GM10248 (cell line): ENCODE measurements around the gene TMEM63A.
A peak's percentile ranks its signal among the peaks of the same experiment; 100 is the strongest.

Experiments
- CTCF ChIA-PET: fragments of 300-600 bp; sonication (Branson Sonifier 250); formaldehyde crosslinking; extraction: SDS; loops from one replicate; lab custom pipeline; 2021; ENCODE audit warnings: antibody characterized with exemption; lab: Yijun Ruan, JAX
- POLR2A ChIA-PET: fragments of 350-650 bp; sonication (Branson Sonifier 250); formaldehyde crosslinking; extraction: SDS; loops from one replicate; lab custom pipeline; 2020; ENCODE audit warnings: antibody characterized with exemption; lab: Yijun Ruan, JAX
- DNase-seq: peaks from one replicate; pipeline ENCODE4 v3.0.0; 2012; ENCODE audit errors: extremely low spot score
- TF ChIP-seq, protein P1 (sequence below): IDR thresholded peaks from 2 replicates; pipeline ENCODE4 v1.5.1; 2012; ENCODE audit warnings: mild to moderate bottlenecking, low read depth; ENCODE audit errors: extremely low read depth, missing control alignments, control extremely low read depth

Gene TMEM63A

DNA sequence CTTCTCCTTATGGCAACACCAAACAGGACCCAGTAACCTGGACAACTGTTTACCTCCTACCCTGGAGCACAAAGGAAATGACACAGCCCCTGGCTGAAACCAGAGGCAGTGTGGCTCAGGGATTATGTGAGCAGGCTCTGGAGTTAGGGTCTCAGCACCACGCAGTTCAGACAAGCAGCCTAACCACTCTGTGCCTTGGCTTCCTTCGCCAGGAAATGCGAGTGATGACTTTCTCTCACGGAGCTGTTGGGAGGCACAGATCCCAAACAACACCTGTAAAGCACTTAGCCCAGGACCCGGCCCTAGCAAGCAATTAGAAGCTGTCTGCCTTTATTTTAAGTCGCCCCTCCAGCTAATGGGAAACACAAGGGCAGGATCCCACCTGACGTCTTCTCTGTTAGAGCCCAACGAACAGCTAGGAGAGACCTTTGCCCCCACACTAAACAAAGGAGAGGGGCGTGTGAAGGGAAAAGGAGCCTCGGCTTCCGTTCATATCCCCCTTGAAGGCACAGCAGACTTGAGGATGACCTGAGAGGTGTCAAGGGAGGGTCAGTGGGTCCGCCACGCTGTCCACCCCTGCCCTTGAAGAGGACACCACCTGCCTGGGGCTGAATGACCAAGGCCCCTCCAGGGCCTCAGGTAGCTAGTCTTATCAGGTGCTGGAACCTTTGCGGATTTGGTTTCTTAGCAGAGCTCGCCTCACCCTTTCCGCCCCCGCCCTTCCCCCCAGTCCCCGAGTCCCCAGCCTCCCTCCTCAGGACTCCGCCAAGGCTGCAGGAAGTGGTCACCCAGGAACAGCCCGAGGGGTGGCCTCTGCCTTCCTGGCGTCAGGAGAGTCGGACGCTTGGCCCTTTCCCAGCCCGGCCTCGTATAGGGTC lies 860 bp downstream of the TMEM63A start:
- ChIA-PET CTCF (interaction anchor here (1.0 to 4.6 kb wide), 10 partner anchors 8 to 413 kb away, joined by 3 to 34 read pairs (median 4); partner anchors contain the start of gene LEFTY1), POLR2A (no interaction called here)
- DNase-seq = peak; percentile 61
- TF ChIP-seq, protein P1, sequence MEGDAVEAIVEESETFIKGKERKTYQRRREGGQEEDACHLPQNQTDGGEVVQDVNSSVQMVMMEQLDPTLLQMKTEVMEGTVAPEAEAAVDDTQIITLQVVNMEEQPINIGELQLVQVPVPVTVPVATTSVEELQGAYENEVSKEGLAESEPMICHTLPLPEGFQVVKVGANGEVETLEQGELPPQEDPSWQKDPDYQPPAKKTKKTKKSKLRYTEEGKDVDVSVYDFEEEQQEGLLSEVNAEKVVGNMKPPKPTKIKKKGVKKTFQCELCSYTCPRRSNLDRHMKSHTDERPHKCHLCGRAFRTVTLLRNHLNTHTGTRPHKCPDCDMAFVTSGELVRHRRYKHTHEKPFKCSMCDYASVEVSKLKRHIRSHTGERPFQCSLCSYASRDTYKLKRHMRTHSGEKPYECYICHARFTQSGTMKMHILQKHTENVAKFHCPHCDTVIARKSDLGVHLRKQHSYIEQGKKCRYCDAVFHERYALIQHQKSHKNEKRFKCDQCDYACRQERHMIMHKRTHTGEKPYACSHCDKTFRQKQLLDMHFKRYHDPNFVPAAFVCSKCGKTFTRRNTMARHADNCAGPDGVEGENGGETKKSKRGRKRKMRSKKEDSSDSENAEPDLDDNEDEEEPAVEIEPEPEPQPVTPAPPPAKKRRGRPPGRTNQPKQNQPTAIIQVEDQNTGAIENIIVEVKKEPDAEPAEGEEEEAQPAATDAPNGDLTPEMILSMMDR = no peak

DNA sequence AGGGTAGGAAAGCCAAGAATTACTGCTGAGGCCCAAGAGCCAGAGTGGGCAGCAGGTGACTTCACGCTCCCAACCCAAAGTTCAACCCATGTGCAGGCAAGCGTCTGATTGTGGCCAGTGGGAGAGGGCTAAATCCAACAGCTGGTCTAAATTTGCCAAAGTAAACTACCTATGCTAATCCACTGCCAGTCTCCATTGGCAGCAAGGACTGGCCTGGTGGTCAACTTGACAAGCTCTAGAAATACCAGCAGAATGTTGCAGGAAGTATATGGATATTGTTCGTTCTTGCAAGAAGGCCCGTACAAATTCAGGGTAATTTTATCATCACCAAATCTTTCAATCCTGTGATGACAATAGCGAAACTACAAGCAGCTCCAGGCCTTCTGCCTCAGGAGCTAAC lies 1.5 kb downstream of the TMEM63A start:
- DNase-seq = no peak
- ChIA-PET POLR2A (no interaction called here), CTCF (interaction anchor here (1.2 to 4.6 kb wide), 7 partner anchors 8 to 413 kb away, joined by 3 to 34 read pairs (median 3); partner anchors contain the start of gene LEFTY1)
- TF ChIP-seq, protein P1 = no peak

DNA sequence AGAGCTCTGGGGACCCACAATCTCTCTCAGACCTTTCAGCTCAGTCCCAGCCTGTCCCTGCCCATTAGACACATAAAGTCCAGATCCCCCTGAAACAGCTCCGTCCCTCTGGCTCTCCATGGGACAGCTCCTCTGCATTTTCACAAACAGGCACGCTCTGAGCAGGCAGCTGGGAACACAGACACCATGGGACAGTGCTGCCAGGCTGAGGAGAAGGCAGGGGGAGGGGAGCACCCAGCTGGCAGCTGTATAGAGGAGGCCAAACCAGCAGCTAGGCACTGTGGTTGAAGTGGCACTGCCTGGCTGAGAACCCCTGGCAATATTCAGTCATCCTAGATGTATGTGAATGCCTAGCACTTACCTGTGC lies 2.0 kb downstream of the TMEM63A start:
- no peak for DNase-seq
- POLR2A ChIA-PET = no interaction called here
- TF ChIP-seq, protein P1 = no peak
- CTCF ChIA-PET = interaction anchor here (1.0 to 4.6 kb wide), 6 partner anchors 9 to 405 kb away, joined by 3 to 34 read pairs (median 8); partner anchors contain the start of genes LEFTY1 and SRP9

DNA sequence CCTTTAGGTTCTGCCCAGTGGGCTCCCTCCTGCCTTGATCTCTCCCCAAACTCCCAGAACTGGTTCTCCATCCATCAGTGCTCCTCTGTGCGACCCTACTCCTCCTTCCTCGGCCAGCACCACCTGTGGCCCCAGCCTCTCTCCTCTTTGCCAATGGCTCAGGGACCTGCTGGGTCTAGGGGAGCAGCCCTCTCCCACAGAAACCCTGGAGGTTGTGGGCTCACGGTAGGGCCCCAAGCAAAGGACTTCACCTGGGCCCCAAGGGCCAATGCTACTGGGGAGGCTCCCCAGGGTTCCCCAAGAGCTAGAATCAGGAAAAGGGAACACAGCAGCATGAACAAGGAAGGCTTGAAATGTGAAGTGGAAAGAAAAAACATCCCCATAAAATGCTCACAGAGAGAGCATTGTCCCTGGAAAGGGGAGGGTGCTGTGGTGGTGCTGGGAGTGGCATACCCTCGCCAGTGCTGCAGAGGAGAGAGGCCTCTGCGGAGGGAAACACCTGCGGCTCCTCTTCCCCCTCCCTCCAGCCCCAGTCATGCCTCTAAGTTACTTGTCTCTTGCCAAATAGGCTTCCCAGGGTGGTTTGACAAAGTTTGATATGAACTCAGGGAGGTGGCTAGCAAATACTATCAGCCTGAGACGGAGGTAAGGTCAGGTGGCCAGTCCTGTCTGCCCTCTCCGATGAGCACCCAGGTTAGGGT lies 2.5 kb downstream of the TMEM63A start:
- CTCF ChIA-PET = interaction anchor here (1.0 to 4.6 kb wide), 3 partner anchors 31 to 405 kb away, joined by 3 to 34 read pairs (median 14); partner anchors contain the start of gene SRP9
- no peak for DNase-seq
- TF ChIP-seq, protein P1 = no peak
- POLR2A ChIA-PET = no interaction called here

DNA sequence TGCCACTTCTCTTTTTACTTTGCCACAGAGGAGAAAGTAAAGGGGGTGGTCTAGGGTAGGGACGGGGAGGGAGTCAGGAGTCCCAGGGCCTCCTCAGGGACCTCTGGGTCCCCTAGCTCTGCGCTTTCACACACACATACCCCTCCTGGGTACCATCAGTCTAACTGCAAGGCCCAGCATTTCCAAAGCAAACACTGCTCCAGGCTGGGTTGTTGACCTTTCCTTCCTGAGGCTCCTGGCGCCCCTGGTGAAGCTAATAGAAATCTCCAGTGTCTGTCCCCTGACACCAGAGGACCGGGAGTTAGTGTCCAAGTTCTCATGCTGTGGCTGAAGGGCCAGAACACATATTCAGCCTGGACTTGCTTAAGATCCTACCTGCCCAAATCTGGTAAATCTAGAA lies 3.9 kb downstream of the TMEM63A start:
- ChIA-PET CTCF (interaction anchor here (0.8 to 1.0 kb wide), 2 partner anchors 17 to 85 kb away, joined by 3 read pairs; no protein-coding TSS in a partner anchor), POLR2A (interaction anchor here (0.6 kb wide), 1 partner anchor 102 kb away, joined by 3 read pairs; no protein-coding TSS in a partner anchor)
- TF ChIP-seq, protein P1 = no peak
- no peak for DNase-seq

DNA sequence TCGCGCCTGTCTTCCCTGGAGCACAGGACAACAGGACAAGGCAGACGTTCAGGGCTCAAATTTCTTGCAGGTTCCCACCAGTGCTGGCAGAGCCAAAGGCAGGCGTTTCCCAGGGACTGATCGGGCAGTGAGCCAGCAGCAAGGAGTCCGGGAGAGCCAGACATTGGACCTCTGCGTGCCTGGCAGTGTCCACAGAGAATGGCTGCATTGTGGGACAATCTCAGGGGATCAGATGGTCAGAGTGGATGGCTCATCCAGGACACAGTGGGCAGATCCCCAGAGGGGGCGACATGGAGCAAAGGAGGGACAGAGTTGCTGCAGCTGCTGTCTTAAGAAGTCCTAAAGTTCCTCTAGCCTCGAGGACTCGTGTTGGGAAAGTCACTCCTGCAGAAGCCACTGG lies 4.6 kb downstream of the TMEM63A start:
- ChIA-PET POLR2A (interaction anchor here (0.5 kb wide), 1 partner anchor 790 kb away, joined by 3 read pairs; no protein-coding TSS in a partner anchor), CTCF (interaction anchor here (0.7 to 1.7 kb wide), 8 partner anchors 11 to 100 kb away, joined by 3 to 6 read pairs (median 3); partner anchors contain the start of genes LEFTY1 and SRP9)

More for the DNA sequence above, 4.6 kb downstream of the TMEM63A start:
- no peak for DNase-seq
- TF ChIP-seq, protein P1 = no peak
